ENCODE measurements around the gene SAC3D1. TPM values are rescaled to one million over a fixed set of nuclear protein-coding genes. Genes with fewer than 3 reads are reported as not detected.

Gene SAC3D1
- total and polyA plus RNA-seq, 9 of the 15 experiments (the other 6 are each of a cell fraction or from before 2014, with no cell fraction given): 0.20 to 35.2 (median 5.8) TPM

GRCh38 chr11:65013130-65013887, 27.7 kb upstream of the SAC3D1 start (continued):
- TF ChIP-seq UBTF (IDR thresholded peaks at IDR 0.05; ENCODE audit: borderline replicate concordance in 1 of 2, low read depth in 2 of 2, low read length in 2 of 2): no peak
- no peak for TF ChIP-seq SRSF9 (IDR thresholded peaks at IDR 0.05; ENCODE audit: borderline replicate concordance, low read depth, low read length)
- TF ChIP-seq TAF1 (IDR thresholded peaks at IDR 0.05; ENCODE audit: control insufficient read depth, extremely low read depth, insufficient read depth, low read length, severe bottlenecking): peak; percentile 34
- TF ChIP-seq BCL6 (CRISPR knock-in tag; IDR thresholded peaks at IDR 0.05): no peak
- no peak for TF ChIP-seq XRCC3 (IDR thresholded peaks at IDR 0.05)
- no peak for TF ChIP-seq RBM25 (IDR thresholded peaks at IDR 0.05; ENCODE audit: low read depth, low read length, severe bottlenecking)
- TF ChIP-seq PYGO2 (tag; IDR thresholded peaks at IDR 0.05): no peak
- TF ChIP-seq HDAC3 (IDR thresholded peaks at IDR 0.05; ENCODE audit: borderline replicate concordance, partially characterized antibody): peak; percentile 25
- no peak for TF ChIP-seq U2AF2 (optimal IDR thresholded peaks at IDR 0.05; ENCODE audit: low read depth, low read length)
- no peak for TF ChIP-seq FOXK1 (CRISPR knock-in tag; IDR thresholded peaks at IDR 0.05; ENCODE audit: borderline replicate concordance)
- no peak for TF ChIP-seq NCOA6 (IDR thresholded peaks at IDR 0.05)
- TF ChIP-seq RFX1 (IDR thresholded peaks at IDR 0.05): no peak
- no peak for TF ChIP-seq U2AF1 (optimal IDR thresholded peaks at IDR 0.05; ENCODE audit: low read depth, low read length)
- TF ChIP-seq ZC3H8 (IDR thresholded peaks at IDR 0.05): 0 out of 2 replicates have a peak, but pooled peaks have one; percentile 69
- TF ChIP-seq TAF9B (IDR thresholded peaks at IDR 0.05; ENCODE audit: partially characterized antibody): no peak
- peak; percentile 88 to 89 for TF ChIP-seq RAD21 (CRISPR knock-in tag; conservative IDR thresholded peaks at IDR 0.05 in 1 of 2, IDR thresholded peaks at IDR 0.05 in 1 of 2)
- TF ChIP-seq HMGN3 (IDR thresholded peaks at IDR 0.05; ENCODE audit: borderline replicate concordance, extremely low read depth, insufficient read length, low read depth, low read length): no peak
- TF ChIP-seq SUPT5H (IDR thresholded peaks at IDR 0.05): no peak; the same call in none of the 2 replicates
- no peak for TF ChIP-seq ZNF592 (IDR thresholded peaks at IDR 0.05)
- 0 out of 2 replicates have a peak, but pooled peaks have one; percentile 22 for TF ChIP-seq POLR2AphosphoS5 (IDR thresholded peaks at IDR 0.05; ENCODE audit: control insufficient read depth, insufficient read depth, low read depth, low read length)
- TF ChIP-seq JUN (IDR thresholded peaks at IDR 0.05; ENCODE audit: borderline replicate concordance, low read depth, low read length): no peak
- 0 out of 2 replicates have a peak, but pooled peaks have one; percentile 32 for TF ChIP-seq JUN (CRISPR knock-in tag; IDR thresholded peaks at IDR 0.05; ENCODE audit: borderline replicate concordance)
